Activated naive CD8-positive, alpha-beta T cell treated with anti-CD3 and anti-CD28 coated beads, Interleukin-2, amount 50 U/mL, for 16 hours (primary cell): ENCODE measurements around the gene CALB2.
"Not testable (repeated sequence)": the region's sequence is repeated elsewhere in the genome, so short reads cannot be mapped to it uniquely, and the experiment has no call there.

ENCODE experiments used
- DNase-seq: peaks from one replicate; pipeline ENCODE4 v3.0.0-alpha.2; 2020; ENCODE audit warnings: low read depth, low spot score

The CALB2 gene

GRCh38 chr16:71352466-71352865, 6.1 kb upstream of the CALB2 start:
- no peak for DNase-seq

DNA sequence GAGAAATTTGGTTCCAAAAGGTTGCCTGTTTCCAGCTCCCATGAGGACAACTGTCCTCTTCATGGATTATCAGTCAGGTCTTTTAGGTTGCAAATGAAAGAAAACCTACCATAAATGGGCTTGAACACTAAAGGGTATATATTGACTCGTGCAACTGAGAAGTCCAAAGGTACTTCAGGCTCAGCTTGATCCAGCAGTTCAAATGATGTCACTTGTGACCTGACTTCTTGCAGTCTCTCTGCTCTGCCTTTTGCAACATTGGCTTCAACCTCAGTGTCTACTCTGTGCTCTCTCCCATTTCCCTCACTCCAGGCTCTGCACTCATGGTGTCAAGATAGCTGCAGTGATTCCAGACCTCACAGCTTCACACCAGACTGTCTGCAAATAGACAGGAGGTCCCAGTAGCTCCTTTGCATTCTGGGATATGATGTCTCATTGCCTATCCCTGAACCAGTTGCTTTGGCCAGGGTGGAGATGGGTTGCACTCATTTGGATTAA, 5.5 kb upstream of the CALB2 start:
- DNase-seq = no peak

GRCh38 chr16:71353736-71354135, 4.8 kb upstream of the CALB2 start:
- no peak for DNase-seq

DNA sequence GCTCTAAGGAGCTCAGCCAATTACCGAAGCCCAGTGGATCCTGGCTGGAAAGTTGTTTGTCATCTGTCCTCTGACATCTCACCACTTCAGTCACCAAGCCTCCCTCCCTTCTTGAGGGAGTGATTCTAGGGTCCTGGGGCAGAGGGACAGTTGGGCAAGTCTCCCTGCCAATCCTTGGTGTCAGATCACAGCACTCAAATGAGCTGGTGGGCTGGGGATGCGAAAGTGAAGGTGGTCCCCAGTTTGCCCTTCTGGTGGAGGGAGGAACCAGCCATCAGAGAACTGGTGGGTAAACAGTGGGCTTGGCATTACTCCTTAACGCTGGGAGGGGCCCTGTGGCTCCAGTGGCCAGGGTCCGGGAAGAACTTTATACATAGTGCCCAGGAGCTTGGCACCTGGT, 4.4 kb upstream of the CALB2 start:
- DNase-seq = no peak

- no peak for DNase-seq
Observed at GRCh38 chr16:71356051-71356740, 2.3 kb upstream of the CALB2 start.

DNA sequence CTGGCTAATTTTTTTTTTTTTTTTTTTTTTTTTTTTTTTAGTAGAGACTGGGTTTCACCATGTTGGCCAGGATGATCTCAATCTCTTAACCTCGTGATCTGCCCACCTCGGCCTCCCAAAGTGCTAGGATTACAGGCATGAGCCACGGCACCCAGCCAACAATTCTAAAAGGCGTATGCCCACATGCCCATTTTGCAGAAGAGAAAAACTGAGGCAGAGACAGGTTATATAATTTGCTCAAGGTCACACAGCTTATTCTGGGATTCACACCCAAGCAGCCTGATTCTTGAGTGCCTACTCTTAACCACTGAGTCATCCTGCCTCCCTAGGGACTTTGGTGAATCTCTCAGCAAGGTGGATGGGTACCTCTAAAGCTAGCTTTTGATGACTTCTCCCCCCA, 1.6 kb upstream of the CALB2 start:
- not testable (repeated sequence) for DNase-seq

DNA sequence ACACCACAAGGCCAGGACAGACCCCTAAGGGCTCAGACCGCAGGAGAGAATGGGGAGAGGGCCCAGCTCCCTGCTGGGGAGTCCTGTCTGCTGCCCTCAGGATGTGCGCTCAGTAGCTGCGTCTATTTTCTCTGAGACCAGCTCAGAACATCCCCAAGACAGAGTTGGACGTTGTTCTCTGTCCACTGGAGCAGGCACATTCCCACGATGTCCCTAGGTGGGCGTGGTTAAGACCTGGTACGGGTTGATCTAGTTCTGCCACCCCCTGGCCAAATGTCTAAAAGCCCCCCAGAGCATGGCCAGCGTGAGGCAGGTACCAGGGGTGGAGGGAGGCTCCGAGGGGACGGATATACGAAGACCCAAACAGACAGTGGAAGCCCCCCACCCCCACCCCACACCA, 842 bp upstream of the CALB2 start:
- DNase-seq = no peak

DNA sequence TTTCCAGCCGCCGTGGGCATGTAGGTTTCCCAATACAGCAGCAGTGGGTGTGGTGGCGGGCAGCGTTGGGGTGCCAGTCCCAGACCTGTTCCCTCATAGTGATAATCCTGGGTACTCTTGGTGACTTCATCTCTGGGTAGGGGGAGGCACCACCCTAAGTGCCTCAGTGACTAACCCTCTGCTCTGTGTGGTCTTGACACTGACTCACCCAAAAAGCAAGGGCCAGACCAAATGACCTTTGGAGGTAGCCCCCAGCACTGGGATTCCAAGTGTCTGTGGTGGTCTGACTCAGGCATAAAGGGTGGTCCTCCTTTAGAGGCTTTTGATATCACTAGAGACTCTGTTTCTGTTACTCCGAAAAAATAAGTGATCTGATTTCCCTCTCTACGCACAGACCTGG, 908 bp downstream of the CALB2 start:
- DNase-seq = no peak

- DNase-seq = no peak
Observed at GRCh38 chr16:71360378-71360777, 1.9 kb downstream of the CALB2 start.

DNA sequence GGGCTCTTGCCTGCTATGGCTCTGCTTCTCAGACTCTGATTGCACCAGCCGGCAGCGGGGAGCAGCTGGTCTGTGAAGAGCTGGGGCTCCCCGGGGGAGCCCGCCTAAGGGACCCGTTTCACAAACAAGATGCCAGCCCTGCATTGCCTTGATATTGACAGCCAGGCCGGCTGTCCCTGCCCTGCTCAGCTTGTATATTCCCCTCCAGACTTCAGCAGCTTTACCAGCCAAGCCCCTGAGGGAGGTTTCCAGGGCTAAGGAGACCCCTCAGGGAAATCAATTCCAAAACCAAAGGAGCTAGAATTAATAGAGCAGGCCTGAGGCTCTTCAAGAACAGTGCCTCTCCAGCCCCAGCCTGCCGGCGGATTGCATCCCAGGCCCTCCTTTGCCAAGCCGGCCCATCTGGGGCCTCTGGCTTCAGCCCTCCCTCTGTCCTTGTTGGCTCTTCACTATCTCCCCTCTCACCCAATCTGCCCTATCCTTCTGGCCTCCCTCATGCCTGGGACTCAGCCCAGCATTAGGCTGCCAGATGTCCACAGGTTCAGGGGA, 5.7 kb downstream of the CALB2 start:
- no peak for DNase-seq

DNA sequence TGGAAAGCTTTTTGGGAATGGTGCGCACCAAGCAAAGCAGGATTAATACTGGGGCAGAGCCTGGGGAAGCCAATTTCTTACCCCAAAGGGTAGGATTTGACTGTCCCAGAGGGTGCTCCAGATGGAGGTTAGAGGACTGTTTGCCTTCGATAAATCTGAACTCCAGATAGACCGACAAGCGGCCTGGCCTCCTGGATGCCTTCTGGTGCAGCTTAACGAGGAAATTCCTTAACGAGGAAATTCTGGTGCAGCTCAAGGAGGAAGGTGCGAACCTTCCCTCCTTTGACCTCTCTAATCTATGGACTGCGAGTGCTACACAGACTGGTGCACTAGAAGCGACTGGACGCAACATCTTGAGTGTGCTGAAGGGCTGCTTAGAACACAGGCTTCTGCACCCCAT, 6.5 kb downstream of the CALB2 start:
- DNase-seq = no peak

GRCh38 chr16:71367241-71367976, 8.9 kb downstream of the CALB2 start:
- DNase-seq = no peak

DNA sequence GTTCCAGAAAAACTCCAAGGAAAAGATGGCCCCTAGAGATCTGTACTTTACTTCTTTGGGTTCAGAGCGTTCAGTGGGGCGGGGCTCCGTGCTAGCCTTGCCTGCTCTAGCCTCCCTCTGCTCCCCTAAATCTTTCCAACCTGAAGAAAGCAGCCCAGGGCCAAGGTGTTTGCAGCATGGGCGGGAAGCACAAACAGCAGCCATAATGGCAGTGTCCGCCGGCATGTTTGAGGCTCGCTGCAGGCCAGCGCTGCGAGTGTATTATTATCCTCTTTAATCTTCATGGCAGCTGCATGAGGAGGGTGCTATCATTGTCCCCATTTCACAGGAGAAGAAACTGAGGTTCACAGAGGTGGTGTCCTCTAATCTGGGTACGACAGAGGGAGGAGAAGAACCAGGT, 10.4 kb downstream of the CALB2 start:
- DNase-seq = no peak

DNA sequence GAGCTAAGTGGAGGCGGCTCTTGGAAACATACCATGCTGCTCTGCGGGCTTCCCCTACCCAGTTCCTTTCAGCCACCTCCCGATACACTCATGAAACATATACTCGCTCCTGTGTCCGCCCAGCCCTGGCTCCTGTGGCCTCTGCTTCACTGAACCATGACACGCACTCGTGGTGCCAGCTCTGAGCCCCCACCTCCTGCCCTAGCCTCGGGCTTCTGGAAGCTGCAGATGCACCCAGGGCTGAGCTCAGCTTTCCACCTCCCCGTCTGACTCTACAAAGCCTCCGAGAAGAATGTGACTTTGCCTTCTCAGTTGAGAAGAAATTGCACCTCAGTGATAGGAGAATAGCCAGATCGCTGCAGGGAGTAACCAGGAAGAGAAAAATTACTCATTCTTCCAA, 11.0 kb downstream of the CALB2 start:
- DNase-seq = no peak

GRCh38 chr16:71371237-71371636, 12.7 kb downstream of the CALB2 start:
- DNase-seq = no peak

- no peak for DNase-seq
Observed at GRCh38 chr16:71373073-71373472, 14.6 kb downstream of the CALB2 start.

- DNase-seq = no peak
Observed at GRCh38 chr16:71376465-71377157, 18.1 kb downstream of the CALB2 start.

- no peak for DNase-seq
Observed at GRCh38 chr16:71379711-71380110, 21.2 kb downstream of the CALB2 start.

DNA sequence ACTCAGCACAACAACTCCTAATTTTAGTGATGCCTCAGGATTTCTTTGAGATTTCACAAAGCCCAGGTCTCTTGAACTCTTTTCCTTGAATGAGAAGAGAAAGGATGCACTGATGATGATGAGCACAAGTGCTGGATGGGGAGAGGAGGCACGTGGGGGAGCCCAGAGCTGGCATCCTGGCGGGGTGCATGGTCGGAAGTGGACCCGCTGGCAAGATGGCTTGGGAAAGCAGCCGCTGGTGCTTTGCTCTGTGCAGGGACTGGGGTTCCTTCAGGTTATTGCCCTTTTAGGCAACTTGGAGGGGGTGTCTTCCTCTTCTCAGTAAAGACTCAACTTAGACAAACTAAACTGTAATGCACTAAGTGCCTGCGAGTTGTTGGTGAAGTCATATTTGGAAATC, 22.3 kb downstream of the CALB2 start:
- DNase-seq = no peak

DNA sequence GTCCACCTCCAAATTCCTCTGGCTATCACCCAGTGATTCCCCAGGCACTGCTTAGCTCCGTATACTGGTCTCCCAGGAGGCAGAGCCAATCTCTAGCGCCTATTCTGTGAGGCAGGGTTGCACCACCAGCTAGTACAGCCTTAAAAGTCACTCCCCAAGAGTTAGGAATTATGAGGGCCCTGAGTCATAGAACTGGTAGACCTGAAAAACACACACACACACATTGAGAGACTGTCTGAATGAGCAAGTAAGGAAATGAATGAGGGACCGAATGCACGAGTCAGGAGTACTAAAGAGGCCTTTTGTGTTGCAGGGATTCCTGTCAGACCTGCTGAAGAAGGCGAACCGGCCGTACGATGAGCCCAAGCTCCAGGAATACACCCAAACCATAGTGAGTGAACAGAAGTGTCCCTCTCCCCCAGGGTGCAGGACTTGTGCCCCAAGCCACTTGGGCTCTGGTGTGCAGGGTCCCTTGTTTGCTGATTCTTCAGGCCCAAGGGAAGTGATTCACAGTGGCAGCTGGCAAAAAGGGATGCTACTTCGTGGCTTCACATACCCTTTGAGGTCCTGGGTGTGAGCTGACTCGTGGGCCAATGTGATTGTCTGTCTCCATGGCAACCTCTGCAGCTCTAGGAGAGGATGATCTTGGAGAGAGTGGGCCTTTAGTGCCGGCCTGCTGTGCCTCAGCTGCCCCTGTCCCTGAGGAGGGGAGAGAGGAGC, 24.7 kb downstream of the CALB2 start:
- DNase-seq = no peak

DNA sequence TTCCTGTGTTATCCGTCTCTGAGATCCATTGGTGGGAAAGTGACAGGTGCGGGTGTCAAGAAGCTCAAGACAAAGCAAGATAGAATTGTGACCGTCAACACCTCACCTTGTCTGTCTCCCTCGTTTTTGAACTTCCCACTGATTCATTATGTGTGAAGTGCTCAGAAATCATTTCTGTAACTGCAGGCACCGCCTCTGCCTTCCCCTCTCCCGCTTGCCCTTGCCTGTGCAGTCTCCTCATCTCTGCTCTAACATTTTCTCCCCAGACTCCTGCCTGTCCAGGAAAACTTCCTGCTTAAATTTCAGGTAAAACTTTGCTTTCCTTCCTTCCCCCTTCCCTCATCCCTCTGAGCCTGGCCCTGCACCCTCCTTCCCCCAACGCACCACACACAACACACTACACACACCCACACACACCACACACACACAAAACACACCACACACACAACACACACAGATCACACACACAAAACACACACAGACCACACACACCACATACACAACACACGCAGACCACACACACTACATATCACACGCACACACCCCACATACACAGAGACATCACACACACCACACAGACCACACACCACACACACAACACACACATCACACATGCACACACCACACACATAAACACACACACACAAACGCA, 25.7 kb downstream of the CALB2 start:
- no peak for DNase-seq
